GM21576 (cell line): ENCODE results near the gene CREBBP.

Experiments
- ATAC-seq: cut with Tn5 transposase; IDR thresholded peaks from one replicate; pipeline ENCODE4 v1.9.1; 2021; ENCODE audit warnings: mild to moderate bottlenecking, moderate library complexity; ENCODE audit not compliant: unreplicated experiment

Gene CREBBP

GRCh38 chr16:3769013-3769412 lies 111.5 kb downstream of the CREBBP start:
- ATAC-seq: no peak

- no peak for ATAC-seq
Measured at GRCh38 chr16:3767333-3767986, 113.1 kb downstream of the CREBBP start.

GRCh38 chr16:3766177-3766576 lies 114.3 kb downstream of the CREBBP start:
- no peak for ATAC-seq

- ATAC-seq: no peak
Measured at GRCh38 chr16:3764409-3764808, 116.1 kb downstream of the CREBBP start.

GRCh38 chr16:3762107-3762750 lies 118.3 kb downstream of the CREBBP start:
- no peak for ATAC-seq

- no peak for ATAC-seq
Measured at GRCh38 chr16:3761375-3762106, 119.0 kb downstream of the CREBBP start.

GRCh38 chr16:3760518-3760917 lies 120.0 kb downstream of the CREBBP start:
- no peak for ATAC-seq

GRCh38 chr16:3759736-3760135 lies 120.8 kb downstream of the CREBBP start:
- ATAC-seq: no peak

- no peak for ATAC-seq
Measured at GRCh38 chr16:3756113-3756512, 124.4 kb downstream of the CREBBP start.

- ATAC-seq: no peak
Measured at GRCh38 chr16:3755249-3755648, 125.3 kb downstream of the CREBBP start.

GRCh38 chr16:3754772-3755171 lies 125.7 kb downstream of the CREBBP start:
- ATAC-seq: no peak

- no peak for ATAC-seq
Measured at GRCh38 chr16:3754081-3754703, 126.3 kb downstream of the CREBBP start.

GRCh38 chr16:3752984-3753383 lies 127.5 kb downstream of the CREBBP start:
- ATAC-seq: no peak

- no peak for ATAC-seq
Measured at GRCh38 chr16:3751878-3752277, 128.6 kb downstream of the CREBBP start.

- ATAC-seq: no peak
Measured at GRCh38 chr16:3748307-3748706, 132.2 kb downstream of the CREBBP start.

GRCh38 chr16:3745751-3746355 lies 134.7 kb downstream of the CREBBP start:
- ATAC-seq: no peak

GRCh38 chr16:3744018-3744417 lies 136.5 kb downstream of the CREBBP start:
- no peak for ATAC-seq

- no peak for ATAC-seq
Measured at GRCh38 chr16:3740934-3741333, 139.6 kb downstream of the CREBBP start.

GRCh38 chr16:3740186-3740585 lies 140.3 kb downstream of the CREBBP start:
- ATAC-seq: no peak

GRCh38 chr16:3739636-3740035 lies 140.9 kb downstream of the CREBBP start:
- ATAC-seq: no peak

GRCh38 chr16:3738541-3738940 lies 142.0 kb downstream of the CREBBP start:
- no peak for ATAC-seq
